ENCODE measurements around the gene STX5. TPM values are rescaled to one million over a fixed set of nuclear protein-coding genes. Genes with fewer than 3 reads are reported as not detected.

The STX5 gene
- total RNA-seq, 1 donor from 2014 or later: 24.1 TPM

DNA sequence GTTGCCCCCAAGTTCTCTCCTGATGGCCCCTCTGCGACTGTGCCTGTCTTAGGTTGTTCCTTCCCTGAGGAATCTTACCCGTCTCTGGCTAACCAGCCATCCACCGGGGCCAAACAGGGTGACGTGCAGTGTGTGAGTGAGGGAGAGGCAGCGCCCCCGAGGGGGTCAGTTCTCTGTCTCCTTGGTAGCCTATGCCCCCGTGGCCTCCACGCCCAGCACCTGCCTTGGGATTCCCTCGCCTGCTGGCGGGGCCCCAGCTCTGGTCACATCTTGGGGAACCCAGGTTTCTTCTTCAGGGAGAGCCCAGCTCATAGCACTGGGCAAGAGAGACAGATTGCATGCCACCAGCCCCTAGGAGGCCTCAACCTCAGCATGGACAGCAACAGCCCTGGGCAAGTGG lies 32.4 kb downstream of the STX5 start:
- Mint-ChIP-seq H3K9me3 (no peaks in the 10 kb centered on the region), H3K36me3 (ENCODE audit: low read depth) (peaks cover 19% of the 10 kb centered on the region), H3K27ac (ENCODE audit: unreplicated experiment) (no peak overlapping the region), H3K4me3 (peak overlapping the region; percentile 38), H3K27me3 (ENCODE audit: low read depth) (no peaks in the 10 kb centered on the region), H3K4me1 (peaks cover 12% of the 10 kb centered on the region)
- TF ChIP-seq CTCF (conservative IDR thresholded peaks at IDR 0.05): no peak
- DNase-seq (ENCODE audit: low read depth, low spot score): no peak

DNA sequence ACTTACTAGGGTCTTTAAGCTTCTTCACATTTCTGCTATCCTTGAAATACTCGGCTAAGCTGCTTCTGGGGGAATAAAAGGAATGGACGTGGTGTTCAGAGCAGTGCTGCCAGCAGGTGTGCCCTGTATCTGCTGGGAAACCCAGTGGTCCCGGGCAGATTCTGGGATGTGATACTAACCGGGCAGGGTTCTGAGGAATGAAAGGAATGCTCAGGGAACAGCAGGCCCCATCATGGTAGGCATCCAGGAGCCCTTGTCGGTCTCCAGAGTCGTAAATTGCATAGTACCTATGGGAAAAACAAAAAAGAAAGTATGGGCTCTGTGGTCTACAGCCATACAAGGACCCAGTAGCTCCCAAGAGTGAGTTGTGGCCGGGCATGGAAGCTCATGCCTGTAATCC lies 35.6 kb downstream of the STX5 start:
- H3K27ac Mint-ChIP-seq (ENCODE audit: unreplicated experiment): no peak overlapping the region
- peaks cover 15% of the 10 kb centered on the region for H3K36me3 Mint-ChIP-seq (ENCODE audit: low read depth)

GRCh38 chr11:62794201-62794775 lies 37.6 kb downstream of the STX5 start:
- Mint-ChIP-seq H3K4me3 (peak overlapping the region; percentile 54), H3K27ac (ENCODE audit: unreplicated experiment) (no peak overlapping the region), H3K36me3 (ENCODE audit: low read depth) (peaks cover 11% of the 10 kb centered on the region), H3K27me3 (ENCODE audit: low read depth) (no peaks in the 10 kb centered on the region), H3K4me1 (peaks cover 24% of the 10 kb centered on the region), H3K9me3 (no peaks in the 10 kb centered on the region)
- TF ChIP-seq CTCF (conservative IDR thresholded peaks at IDR 0.05): no peak
- DNase-seq (ENCODE audit: low read depth, low spot score): no peak

More for the DNA sequence above, 35.6 kb downstream of the STX5 start:
- no peak overlapping the region for H3K4me3 Mint-ChIP-seq
- no peaks in the 10 kb centered on the region for H3K9me3 Mint-ChIP-seq
- no peak for TF ChIP-seq CTCF (conservative IDR thresholded peaks at IDR 0.05)
- no peak for DNase-seq (ENCODE audit: low read depth, low spot score)
- no peaks in the 10 kb centered on the region for H3K27me3 Mint-ChIP-seq (ENCODE audit: low read depth)
- H3K4me1 Mint-ChIP-seq: peaks cover 8% of the 10 kb centered on the region

GRCh38 chr11:62792202-62792575 lies 39.7 kb downstream of the STX5 start:
- DNase-seq (ENCODE audit: low read depth, low spot score): no peak
- Mint-ChIP-seq H3K4me3 (peak overlapping the region; percentile 97), H3K9me3 (no peaks in the 10 kb centered on the region), H3K27ac (ENCODE audit: unreplicated experiment) (peak overlapping the region; percentile 51), H3K36me3 (ENCODE audit: low read depth) (peaks cover 11% of the 10 kb centered on the region), H3K4me1 (peaks cover 42% of the 10 kb centered on the region), H3K27me3 (ENCODE audit: low read depth) (no peaks in the 10 kb centered on the region)
- no peak for TF ChIP-seq CTCF (conservative IDR thresholded peaks at IDR 0.05)

GRCh38 chr11:62791501-62792201 lies 40.2 kb downstream of the STX5 start, which contains the start of gene TMEM223:
TSS of gene TMEM223 (minus strand) at chr11:62792006. CDS start at chr11:62791994, 12 bp downstream.
- peak; percentile 27 for TF ChIP-seq CTCF (conservative IDR thresholded peaks at IDR 0.05)
- Mint-ChIP-seq H3K27ac (ENCODE audit: unreplicated experiment) (peak within 1 kb of the TSS; percentile 96), H3K27me3 (ENCODE audit: low read depth) (no peaks in the 10 kb centered on the region), H3K4me1 (peaks cover 44% of the 10 kb centered on the region), H3K4me3 (peak within 1 kb of the TSS; percentile 97), H3K36me3 (ENCODE audit: low read depth) (peaks cover 11% of the 10 kb centered on the region), H3K9me3 (no peaks in the 10 kb centered on the region)
- peak; percentile 73 for DNase-seq (ENCODE audit: low read depth, low spot score)
